HepG2 (cell line): ENCODE measurements around the gene UBB. TPM values are rescaled to one million over a fixed set of nuclear protein-coding genes. Genes with fewer than 3 reads are reported as not detected.

Source experiments
- ATAC-seq: fragments of 200-7000 bp; cut with Tn5 transposase; 3 replicates; pipeline ENCODE4 v1.9.1; 2020; ENCODE audit warnings: mild to moderate bottlenecking, moderate library complexity
- BruUV-seq: library from RNA; stranded (reverse); fragments of 400-500 nt; replicated peaks from 2 replicates; lab custom pipeline; 2021; lab: Mats Ljungman, UMichigan
- CTCF ChIA-PET: fragments of 300-600 bp; formaldehyde crosslinking; extraction: SDS; loops from one replicate; lab custom pipeline; 2021; ENCODE audit warnings: low total read pairs, inconsistent platforms, low intra/inter-chr PET ratio; lab: Yijun Ruan, JAX
- POLR2A ChIA-PET: fragments of 350-600 bp; sonication (Branson Sonifier 250); formaldehyde crosslinking; loops from one replicate; lab custom pipeline; 2020; ENCODE audit warnings: antibody characterized with exemption, inconsistent platforms; lab: Yijun Ruan, JAX
- DNase-seq: peaks from one replicate; pipeline ENCODE4 v3.0.0-alpha.2; 2015; ENCODE audit warnings: low spot score
- FAIRE-seq: peaks from 3 replicates; lab custom pipeline; 2011; peaks lifted over from hg19 to GRCh38; lab: Jason Lieb, UNC
- H2AFZ ChIP-seq: one replicate; pipeline ENCODE4 v1.6.1; 2011; ENCODE audit warnings: low read length, inconsistent platforms
- H3K27ac ChIP-seq: fragments of 300-600 bp; 3 replicates; pipeline ENCODE4 v1.8.0; 2011; ENCODE audit warnings: mixed run types, mild to moderate bottlenecking, mixed read lengths, low read length, inconsistent platforms; ENCODE audit not compliant: insufficient read depth; ENCODE audit errors: extremely low read length
- H3K27me3 ChIP-seq, 2 experiments: fragments of 200-600 bp in 1 of 2; 2 replicates in 1 of 2; 3 replicates in 1 of 2; pipeline versions ENCODE4 v1.6.0 to v1.8.0; 2011; ENCODE audit warnings: low read length in 2 of 2, mild to moderate bottlenecking in 2 of 2, moderate library complexity in 2 of 2, inconsistent platforms in 1 of 2; ENCODE audit not compliant: insufficient read depth in 2 of 2, control insufficient read depth in 1 of 2
- H3K36me3 ChIP-seq, 2 experiments: fragments of 200-600 bp in 1 of 2; replicated peaks in 1 of 2; 2 replicates in 1 of 2; 3 replicates in 1 of 2; pipeline versions ENCODE4 v1.5.1 to v1.8.0; 2011; ENCODE audit warnings: low read length in 2 of 2, inconsistent platforms in 1 of 2; ENCODE audit not compliant: insufficient read depth in 2 of 2, control insufficient read depth in 1 of 2
- H3K4me1 ChIP-seq: 2 replicates; pipeline ENCODE4 v1.5.1; 2012; ENCODE audit warnings: low read length, inconsistent platforms; ENCODE audit not compliant: insufficient read depth
- H3K4me2 ChIP-seq: 2 replicates; pipeline ENCODE4 v1.6.0; 2011; ENCODE audit warnings: low read depth, low read length, inconsistent platforms
- H3K4me3 ChIP-seq, 3 experiments: fragments of 200-600 bp in 1 of 3; sonication (generic), shearing (Covaris generic) in 1 of 3; replicated peaks in 1 of 3; 2 replicates each; pipeline ENCODE4 v1.5.1; 2011 to 2016; ENCODE audit warnings: low read length in 3 of 3, inconsistent platforms in 2 of 3, low read depth in 2 of 3, mild to moderate bottlenecking in 2 of 3, control low read depth in 1 of 3, mixed read lengths in 1 of 3; ENCODE audit not compliant: insufficient read depth in 1 of 3
- H3K79me2 ChIP-seq: one replicate; pipeline ENCODE4 v1.6.1; 2011; ENCODE audit warnings: low read length, inconsistent platforms; ENCODE audit not compliant: insufficient read depth
- H3K9ac ChIP-seq: 2 replicates; pipeline ENCODE4 v1.6.0; 2011; ENCODE audit warnings: mild to moderate bottlenecking, low read depth, low read length, inconsistent platforms; ENCODE audit not compliant: insufficient read depth
- H3K9me3 ChIP-seq: 2 replicates; pipeline ENCODE4 v1.5.1; 2012; ENCODE audit warnings: mild to moderate bottlenecking, low read length
- H4K20me1 ChIP-seq: 2 replicates; pipeline ENCODE4 v1.6.0; 2011; ENCODE audit warnings: inconsistent platforms, mild to moderate bottlenecking, low read length, moderate library complexity; ENCODE audit not compliant: insufficient read depth
- AGO2 ChIP-seq: fragments of 200-400 bp; formaldehyde crosslinking; optimal IDR thresholded peaks from 2 replicates; pipeline ENCODE3; 2017; ENCODE audit warnings: mild to moderate bottlenecking, low read depth, low read length, moderate library complexity
- ATF7-NPFF ChIP-seq: sonication (generic); formaldehyde crosslinking; IDR thresholded peaks from 2 replicates; pipeline ENCODE4 v1.8.1; 2023; ENCODE audit warnings: mild to moderate bottlenecking, low read depth, missing genetic modification reagents, moderate library complexity
- CREM ChIP-seq, 2 experiments: sonication (generic) in 1 of 2; formaldehyde crosslinking in 1 of 2; IDR thresholded peaks; 2 replicates each; pipeline versions ENCODE4 v1.4.0 to v1.6.1; 2016 to 2020; ENCODE audit warnings: antibody characterized with exemption in 1 of 2, mild to moderate bottlenecking in 1 of 2, missing genetic modification reagents in 1 of 2
- POLR2A ChIP-seq, 2 experiments: IDR thresholded peaks; 2 replicates each; pipeline ENCODE4 v1.6.1; 2011; ENCODE audit warnings: low read depth in 2 of 2, low read length in 2 of 2, mild to moderate bottlenecking in 1 of 2, moderate library complexity in 1 of 2; ENCODE audit not compliant: insufficient read depth in 1 of 2
- SUZ12 ChIP-seq: fragments of 150-350 bp; IDR thresholded peaks from 2 replicates; pipeline ENCODE4 v1.6.1; 2014; ENCODE audit warnings: low read depth, low read length
- TBX3 ChIP-seq: fragments of 450-650 bp; IDR thresholded peaks from 2 replicates; pipeline ENCODE4 v1.6.1; 2017; ENCODE audit warnings: antibody characterized with exemption, mild to moderate bottlenecking, inconsistent platforms, borderline replicate concordance
- TRIM22 ChIP-seq: fragments of 450-650 bp; IDR thresholded peaks from 2 replicates; pipeline ENCODE4 v1.6.1; 2017
- ZNF44 ChIP-seq: sonication (generic); formaldehyde crosslinking; IDR thresholded peaks from 2 replicates; pipeline ENCODE4 v1.5.1; 2020; ENCODE audit warnings: mild to moderate bottlenecking, missing genetic modification reagents
- WGBS: methylation state at CpG from one replicate; pipeline ENCODE4 v1.1.6; 2017; ENCODE audit warnings: low lambda C conversion rate; 5-methylcytosine and 5-hydroxymethylcytosine counted together
- in situ Hi-C: cut with HindIII; loops from 2 replicates; pipeline ENCODE4 v1.10.0; 2017; ENCODE audit warnings: low pct_unique_long_range_greater_than_20kb; ENCODE audit not compliant: extremely low pct_ligation_motif_present
- intact Hi-C: fragments of 100-400 bp; cut with micrococcal nuclease; formaldehyde crosslinking; loops from one replicate; pipeline ENCODE4 v1.10.0; 2022; ENCODE audit not compliant: unreplicated experiment
- polyA plus RNA-seq, 8 experiments: library from polyadenylated mRNA; depleted of rRNA in 3 of 8; stranded (reverse) in 7 of 8; unstranded in 1 of 8; fragments of >200 nt; fragmentation: Illumina TruSeq in 4 of 8; extraction: Trizol in 4 of 8; gene quantifications; 2 replicates each; pipeline versions ENCODE4 v1.2.1 to v1.2.3, GENCODE V29; 2011 to 2016; ENCODE audit warnings: low read depth in 4 of 8, missing spikeins in 1 of 8, mixed read lengths in 1 of 8; ENCODE audit not compliant: insufficient read depth in 1 of 8
- total RNA-seq, 5 experiments: library from RNA; depleted of rRNA; stranded (reverse); fragments of >200 nt; fragmentation: Illumina TruSeq; extraction: Trizol; gene quantifications; 2 replicates each; pipeline ENCODE4 v1.2.3, GENCODE V29; 2016; ENCODE audit warnings: low read depth in 1 of 5

The UBB gene
- total and polyA plus RNA-seq, 2 of the 13 experiments (the other 11 are each of a cell fraction or from before 2014, with no cell fraction given): 1,130 to 2,066 TPM

- TF ChIP-seq TRIM22 (no peak), SUZ12 (no peak), AGO2 (peak; percentile 31), TBX3 (no peak), CREM (IDR thresholded peaks at IDR 0.05) (no peak), CREM (CRISPR knock-in tag; IDR thresholded peaks at IDR 0.05) (no peak), ZNF44 (no peak)
- TF ChIP-seq, all 625 proteins: peak for 3
Observed at GRCh38 chr17:16348586-16348985, 32.3 kb upstream of the UBB start (continued).

DNA sequence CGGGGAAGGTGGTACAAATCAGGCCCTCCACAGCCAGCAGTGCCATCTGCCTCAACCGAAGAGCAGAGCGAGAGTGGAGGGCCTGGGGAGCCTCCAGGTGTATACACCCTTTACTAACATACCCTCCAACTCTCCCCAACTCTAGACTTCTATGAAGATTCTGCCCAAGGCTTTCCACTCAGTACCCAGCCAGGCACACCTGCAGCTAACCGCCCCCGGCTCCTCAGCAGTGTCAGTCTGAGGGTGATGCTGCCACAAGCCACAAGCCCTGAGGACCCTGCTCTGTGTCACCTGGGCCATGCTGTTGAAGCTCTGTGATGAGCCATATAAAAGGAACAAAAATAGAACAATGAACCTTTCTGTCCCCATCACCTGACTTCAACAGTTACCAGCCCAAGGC is 31.5 kb upstream of the UBB start:
- Histone ChIP-seq H3K9me3 (no peaks in the 10 kb centered on the region), H3K4me3 (no peak overlapping the region), H3K9ac (no peak overlapping the region), H3K4me2 (no peak overlapping the region; the same call in 1 of the 2 replicates), H3K4me1 (peaks cover 37% of the 10 kb centered on the region), H3K27ac (no peak overlapping the region), H3K79me2 (peaks cover 36% of the 10 kb centered on the region), H3K36me3 (peaks cover 12 to 27% of the 10 kb centered on the region in 2 experiments), H3K27me3 (no peaks in the 10 kb centered on the region), H2AFZ (no peak overlapping the region), H4K20me1 (peaks cover 12% of the 10 kb centered on the region)
- in situ Hi-C loops: no loop called here
- CTCF ChIA-PET: no interaction called here
- 100% methylated on average over 3 of the region's 5 CpGs for WGBS
- BruUV-seq: no TSS peak
- FAIRE-seq (no peak), ATAC-seq (no peak), DNase-seq (no peak)
- no peak for TF ChIP-seq ATF7-NPFF (CRISPR knock-in tag)
- TF ChIP-seq POLR2A (IDR thresholded peaks at IDR 0.05; ENCODE audit: insufficient read depth in 1 of 2, low read depth in 2 of 2, low read length in 2 of 2): peak in 1 of 2 experiments; percentile 24; a peak in 1 of 4 replicates
- intact Hi-C loops: no loop called here
- POLR2A ChIA-PET: interaction anchor here (0.9 to 7.3 kb wide), 5 partner anchors 36 to 132 kb away, joined by 3 to 68 read pairs (median 7); partner anchors contain the start of gene PIGL
